NCI-H1417 treated with DMSO at 0.1 percent for 48 hours (cell line): Measurements from ENCODE around the gene LRRC8D.

Experiments
- DNase-seq: peaks from one replicate; lab custom pipeline; 2025; lab: John Stamatoyannopoulos, UW

Gene LRRC8D

DNA sequence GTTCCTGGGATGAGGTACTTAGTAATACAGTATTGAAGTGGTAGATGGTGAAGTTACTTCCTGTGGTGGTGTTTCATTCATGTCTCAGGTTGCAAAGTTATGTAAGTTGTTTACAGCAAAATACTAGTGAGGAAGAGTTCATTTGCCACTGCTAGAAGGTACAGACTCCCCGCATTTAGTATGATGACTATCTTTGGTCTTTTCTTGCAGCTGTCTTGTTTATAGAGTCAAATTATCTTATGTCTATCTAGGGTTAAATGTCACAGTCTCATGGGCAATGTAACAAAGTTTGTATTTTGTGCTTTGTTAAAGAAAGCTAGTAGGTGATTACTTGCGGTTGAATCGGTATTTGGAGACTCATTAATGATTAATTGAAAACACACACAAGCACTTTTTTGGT lies 50.2 kb downstream of the LRRC8D start:
- no peak for DNase-seq

DNA sequence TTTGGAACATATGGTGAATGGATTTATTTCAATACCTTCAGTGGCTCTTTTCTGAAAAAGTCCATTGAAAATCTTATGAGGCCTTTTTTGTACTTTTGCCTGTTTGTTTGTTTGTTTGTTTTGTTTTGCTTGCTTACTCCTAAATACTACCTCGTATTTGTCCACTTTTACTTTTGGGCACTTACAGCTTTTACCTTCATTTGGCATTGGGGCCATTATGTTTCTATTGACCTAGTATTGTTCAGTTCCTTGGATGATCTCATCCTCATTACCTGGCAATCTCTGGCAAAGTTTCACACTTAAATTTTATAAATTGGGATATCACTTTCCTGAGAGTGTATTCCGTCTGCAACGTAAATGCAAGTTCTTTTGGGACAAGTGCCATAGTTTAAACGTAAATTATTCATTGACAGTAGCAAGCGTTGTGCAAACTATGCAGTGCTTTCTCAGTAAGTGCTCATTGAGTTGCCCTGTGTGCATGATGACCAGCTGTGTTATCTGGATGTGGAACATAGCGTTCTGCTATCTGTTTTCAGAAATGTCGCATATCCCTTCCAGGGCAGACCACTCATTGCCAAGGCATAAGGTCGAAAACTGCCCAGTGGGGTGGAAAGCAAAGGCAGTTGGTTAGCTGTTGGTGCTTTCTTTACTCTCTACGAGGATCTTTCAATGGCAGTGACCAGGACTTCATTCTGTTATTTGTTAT lies 51.1 kb downstream of the LRRC8D start:
- DNase-seq: no peak

DNA sequence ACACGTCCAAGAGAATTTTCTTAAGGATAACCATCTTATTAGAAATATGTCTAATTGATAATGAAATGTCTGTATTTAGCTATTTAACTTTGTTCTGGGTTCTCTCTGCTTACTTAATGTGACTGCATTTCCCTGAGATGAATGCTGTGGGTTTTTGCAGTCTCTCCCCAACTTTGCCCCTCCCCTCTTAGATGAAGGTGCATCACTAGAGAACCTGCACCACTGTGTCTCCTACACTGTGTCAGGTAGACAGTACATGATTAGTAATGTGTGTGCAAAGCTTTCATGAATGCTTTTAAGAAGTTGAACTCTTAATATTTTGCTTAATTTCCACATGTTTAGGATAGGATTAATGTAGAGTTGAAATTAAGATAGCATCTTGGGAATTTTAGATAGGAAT lies 51.7 kb downstream of the LRRC8D start:
- DNase-seq: no peak

DNA sequence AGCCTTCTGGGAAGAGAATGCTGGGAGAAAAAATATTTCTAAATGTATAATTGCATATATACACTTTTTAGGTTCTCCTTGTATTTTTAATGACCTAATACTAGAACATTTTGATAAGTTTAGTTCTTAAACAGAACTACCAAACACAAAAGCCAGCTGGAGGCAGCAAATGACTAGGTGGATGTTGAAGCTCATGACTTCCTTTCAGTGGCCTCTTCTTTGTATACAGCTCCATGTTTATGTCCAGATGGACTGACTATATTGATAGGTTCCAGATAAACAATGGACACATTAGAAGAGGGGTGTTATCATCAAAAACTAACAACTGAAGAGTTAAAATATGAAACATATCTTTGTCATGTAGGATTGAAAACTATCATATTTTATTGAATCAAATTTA lies 52.5 kb downstream of the LRRC8D start:
- DNase-seq: no peak

DNA sequence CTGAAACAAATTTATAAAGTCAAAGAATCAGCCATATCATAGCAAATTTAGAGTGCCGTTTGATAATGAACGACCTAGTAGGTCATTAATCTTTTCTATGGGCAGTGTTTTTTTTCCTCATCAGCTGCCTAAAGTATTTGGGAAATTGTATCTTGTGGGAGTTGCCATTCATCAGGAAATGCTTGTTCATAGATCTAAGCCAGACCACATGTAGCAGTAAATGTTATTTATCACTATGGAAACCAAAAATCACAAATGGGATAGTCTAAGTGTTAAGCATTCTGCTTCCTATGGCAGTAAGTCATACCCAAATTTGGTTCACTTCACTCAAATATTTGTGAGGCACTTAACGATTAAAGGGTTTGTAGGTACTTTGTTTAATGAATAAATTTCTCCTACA lies 52.9 kb downstream of the LRRC8D start:
- DNase-seq: no peak

DNA sequence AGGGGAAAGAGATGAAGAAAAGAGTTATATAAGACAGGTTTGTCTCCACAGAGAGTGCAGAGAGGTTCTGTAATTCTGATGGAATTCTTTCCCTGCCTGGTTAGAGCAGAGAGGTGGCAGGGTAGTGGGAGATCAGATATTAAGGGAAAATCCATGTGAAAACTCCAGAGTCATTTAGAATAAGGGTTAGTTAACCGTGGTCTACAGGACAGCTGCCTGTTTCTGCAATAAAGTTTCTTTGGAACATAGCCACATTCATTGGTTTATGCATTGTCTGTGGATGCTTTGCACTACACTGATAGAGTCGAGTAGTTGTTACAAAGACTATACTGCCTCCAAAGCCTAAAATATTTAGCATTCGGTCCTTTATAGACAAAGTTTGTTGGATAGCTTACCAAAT lies 55.6 kb downstream of the LRRC8D start:
- DNase-seq: no peak

DNA sequence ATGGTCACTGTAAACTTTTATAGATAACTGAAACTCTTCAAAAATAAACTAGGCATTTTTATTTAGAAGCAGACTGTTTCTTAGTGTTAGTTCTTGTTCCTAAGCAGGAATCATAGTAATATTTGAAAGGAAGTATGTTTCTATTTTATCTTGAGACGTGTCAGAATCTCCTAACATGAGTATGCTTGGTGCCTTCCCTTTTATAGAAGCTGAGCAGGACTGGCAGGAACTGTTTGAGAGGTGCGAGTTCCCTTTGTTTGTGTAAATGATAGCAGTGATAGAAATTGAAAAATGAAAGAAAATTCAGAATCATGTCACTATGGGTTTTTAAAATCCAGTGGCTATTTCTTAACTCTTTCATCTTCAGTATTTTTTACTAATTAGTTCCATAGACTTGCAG lies 56.9 kb downstream of the LRRC8D start:
- DNase-seq: no peak

DNA sequence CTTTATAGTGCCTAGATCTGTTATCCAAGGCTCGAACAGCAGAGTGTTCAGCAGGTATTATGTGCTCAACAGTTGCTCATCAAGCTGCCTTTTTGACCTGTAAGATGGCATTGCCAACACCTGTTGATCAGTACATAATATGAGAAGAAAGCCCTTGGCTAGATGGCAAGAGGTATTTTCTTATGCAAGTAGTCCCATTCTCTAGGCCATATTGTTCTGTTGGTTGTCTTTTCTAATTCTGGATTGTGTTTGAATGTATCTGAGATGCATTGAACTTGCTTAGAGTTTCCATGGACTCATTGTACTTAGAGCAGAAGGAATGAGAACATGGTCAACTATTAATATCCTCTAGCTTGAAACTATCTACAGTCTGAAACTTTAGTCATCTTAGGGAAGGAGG lies 57.4 kb downstream of the LRRC8D start:
- DNase-seq: no peak

DNA sequence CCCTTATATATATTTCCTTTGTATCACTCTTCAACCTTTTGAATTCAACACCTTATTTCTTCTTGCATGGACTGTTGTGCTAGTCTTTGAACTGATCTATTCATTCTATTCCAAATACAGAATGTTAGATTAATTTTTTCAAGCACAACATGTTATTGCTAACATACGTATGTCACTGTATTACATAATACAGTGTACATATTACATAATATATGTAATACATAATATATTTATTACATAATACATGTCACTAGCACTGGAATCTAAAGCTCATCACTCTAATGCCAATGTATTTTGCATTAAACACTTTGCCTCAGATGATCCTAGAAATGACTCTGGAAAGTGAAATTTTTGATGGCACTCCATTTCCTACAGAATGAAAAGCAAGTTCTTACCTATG lies 59.8 kb downstream of the LRRC8D start:
- no peak for DNase-seq

DNA sequence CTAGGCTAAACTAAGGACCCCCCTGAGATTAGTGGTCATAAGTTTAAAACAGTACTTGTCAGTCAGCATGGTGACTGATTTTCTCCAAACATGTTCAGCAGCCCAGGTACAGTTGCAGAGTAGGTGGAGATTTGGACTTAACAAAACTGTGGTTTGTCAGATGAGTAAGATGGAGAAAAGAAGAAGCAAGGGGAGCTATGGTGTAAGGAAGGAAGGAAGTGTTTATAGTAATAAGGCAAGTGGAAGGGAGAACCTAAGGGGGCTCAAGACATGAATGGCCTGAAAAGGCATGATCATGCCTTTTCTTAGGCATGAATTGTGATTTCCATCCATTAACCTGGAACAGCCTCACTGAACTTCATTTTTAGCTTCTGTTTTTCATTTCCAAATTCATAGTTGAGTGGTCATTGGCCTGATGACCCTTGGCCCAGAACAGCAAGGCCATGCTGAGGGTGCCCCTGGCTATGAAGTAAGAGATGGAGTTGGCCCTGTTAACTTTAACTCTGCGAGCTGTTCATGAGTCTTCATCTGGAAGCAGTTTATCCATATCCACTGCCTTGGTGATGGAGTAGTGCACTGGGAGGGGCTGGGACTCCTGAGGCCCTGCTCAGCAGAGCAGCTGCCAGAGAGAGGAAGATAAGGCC lies 60.7 kb downstream of the LRRC8D start:
- no peak for DNase-seq

DNA sequence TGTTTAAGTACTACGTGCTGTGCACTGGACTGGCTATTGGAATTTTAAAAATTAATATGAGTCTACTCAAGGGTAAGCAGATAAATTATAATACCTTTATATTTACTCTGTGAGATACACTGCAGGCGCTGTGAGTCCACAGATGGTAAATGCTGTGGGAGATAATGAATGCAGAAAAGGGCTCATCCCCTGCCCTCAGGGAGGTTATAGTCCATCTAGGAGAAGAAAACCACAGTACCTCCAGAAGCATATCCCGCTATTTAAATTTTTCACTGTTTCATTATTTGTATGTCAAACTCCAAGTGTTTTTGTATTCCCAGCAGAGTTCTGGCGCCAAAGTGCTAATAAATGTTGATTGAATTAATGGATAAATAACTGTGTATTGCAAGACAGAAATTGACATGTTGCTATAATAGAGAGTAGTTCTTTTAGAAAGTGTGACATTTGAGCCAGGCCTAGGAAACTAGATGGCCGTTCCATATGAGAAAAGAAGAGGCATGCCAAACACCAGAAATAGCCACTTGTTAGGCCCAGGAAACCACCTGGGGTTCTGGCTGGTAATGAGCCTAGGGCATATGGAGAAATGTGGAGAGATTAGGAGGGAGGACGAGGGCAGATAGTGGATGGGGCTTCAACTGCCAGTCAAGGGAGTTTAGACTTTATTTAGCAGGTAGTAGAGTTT lies 61.7 kb downstream of the LRRC8D start:
- DNase-seq: no peak

DNA sequence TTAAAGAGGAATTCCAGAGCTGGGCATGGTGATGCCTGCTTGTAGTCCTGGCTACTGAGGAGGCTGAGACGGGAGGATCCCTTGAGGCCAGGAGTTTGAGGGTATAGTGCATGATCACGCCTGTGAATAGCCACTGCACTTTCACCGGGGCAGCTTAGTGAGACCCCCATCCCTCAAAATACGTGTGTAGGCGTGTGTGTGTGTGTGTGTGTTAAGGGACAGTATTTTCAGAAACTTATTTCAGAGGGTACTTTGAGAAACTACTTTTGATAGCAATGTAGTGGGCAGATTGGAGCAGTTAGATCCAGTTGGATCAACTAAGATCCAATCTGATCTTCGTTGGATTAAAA lies 62.2 kb downstream of the LRRC8D start:
- no peak for DNase-seq

DNA sequence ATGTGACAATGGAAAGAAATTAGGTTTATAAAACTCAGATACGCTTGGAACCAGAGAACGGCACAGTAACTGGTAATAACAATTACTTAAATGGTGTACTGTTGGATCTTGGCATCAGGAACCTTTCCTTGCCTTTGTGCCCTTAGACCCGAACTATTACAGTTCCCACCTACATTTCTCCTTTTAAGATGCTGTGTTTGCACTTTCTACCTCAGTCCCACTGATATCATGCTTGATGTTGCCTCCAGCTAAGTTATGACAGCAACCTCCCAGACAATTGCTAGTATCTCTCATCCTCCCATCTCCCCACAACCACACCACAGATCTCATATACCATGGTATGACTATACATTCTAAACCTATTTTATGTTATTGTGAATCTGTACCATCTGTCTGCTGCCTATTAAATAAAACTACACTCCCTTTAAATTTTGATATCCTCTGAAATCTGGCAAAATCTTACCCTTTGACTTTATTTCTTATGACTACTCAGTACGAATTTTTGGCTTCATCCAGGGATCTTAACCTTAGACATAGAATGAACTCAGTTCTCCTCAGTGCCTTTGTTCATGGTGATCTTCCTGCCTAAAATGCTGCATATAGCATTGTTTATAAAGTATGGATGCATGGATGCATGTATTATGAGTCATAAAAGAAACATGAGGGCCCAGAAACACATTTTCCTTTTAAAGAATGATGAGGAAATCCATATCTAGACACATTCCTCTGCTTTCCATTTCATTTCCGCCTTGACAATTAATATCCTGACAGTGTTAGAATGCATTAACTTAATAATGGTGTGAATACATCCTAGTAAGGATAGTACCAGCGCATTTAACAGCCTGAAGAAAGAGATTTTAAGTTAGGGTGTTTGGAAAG lies 64.1 kb downstream of the LRRC8D start:
- no peak for DNase-seq

DNA sequence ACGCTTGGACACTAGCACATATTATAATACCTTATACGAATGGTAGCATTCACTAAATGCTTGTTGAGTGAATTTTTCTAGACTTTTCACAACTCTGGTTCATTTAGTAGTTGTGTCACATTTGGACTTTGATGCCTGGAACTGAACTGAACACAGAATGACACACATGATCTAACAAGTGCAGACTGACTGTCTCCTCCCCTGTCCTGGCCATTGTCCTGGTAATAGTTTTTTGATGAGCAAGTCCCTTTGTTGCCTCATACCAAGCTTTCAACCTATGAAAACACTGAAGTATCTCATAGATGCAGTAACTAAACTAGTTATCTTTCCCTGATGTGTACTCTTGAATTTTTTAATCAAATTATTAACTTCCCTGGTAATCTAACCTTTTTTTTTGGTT lies 66.4 kb downstream of the LRRC8D start:
- no peak for DNase-seq

DNA sequence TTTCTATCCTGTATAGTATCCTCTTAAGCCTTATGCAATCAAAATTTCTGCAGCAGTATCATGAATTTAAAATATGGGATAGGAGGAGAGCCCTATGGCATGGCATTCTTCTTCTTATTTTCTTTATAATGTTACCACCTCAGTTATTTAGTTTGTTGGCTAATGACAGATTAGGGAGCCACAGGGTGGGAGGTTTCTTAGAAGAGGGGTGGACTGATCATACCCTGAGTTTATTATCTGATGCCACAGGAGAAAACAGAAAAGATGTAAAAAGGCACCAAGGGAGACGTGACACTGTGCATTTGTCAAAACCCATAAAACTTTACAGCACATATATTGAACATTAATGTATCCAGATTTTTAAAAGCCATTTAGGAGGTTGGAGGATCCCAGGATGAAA lies 66.9 kb downstream of the LRRC8D start:
- no peak for DNase-seq

DNA sequence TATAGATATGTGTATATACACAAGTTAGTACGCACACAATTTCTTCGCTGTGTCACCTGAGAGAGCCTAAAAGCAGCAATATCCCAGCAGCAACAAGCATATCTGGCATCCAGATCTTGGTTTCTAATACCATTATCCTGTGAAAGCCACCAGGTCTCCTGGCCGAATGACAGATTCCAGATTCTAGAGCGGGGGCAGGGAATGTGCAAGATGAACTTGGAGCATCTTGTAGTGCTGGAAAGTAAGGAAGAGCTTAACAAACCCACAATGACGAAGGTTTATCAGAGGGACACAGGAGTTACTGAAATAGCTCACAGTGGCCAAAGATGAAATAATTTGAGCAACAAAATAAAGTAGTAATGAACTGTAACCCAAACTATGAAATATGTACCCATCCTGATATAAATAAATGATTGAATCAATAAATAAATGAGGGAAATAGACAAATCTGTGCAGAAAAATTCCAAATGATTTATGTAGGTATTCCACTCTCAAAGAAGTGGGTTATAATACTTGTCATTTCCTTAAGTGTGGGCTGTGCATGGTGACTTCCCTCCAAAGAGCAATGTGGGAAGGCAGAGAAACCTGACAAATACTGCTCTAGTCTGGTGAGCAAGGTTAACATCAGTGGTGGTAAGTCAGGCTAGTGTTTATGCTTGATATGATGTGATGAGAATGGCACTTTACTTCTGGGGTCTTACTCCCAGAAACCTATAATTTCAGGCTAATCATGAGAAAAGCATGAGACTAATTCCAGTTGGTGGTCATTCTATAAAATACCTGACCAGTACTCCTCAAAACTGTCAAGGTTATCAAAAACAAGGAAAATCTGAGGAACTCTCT lies 67.9 kb downstream of the LRRC8D start:
- DNase-seq: no peak

DNA sequence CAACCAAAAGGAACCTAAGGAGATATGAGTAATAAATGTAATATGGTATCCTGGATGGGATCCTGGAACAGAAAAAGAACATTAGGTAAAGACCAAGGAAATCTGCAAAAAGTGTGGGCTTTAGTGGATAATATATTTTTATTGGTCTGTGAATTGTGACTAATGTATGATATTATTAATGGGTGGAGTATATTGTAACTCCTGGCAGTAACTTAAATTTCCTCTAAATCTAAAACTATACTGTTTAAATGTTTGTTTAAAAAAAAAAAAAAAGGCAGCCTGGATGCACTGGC lies 68.4 kb downstream of the LRRC8D start:
- DNase-seq: no peak

DNA sequence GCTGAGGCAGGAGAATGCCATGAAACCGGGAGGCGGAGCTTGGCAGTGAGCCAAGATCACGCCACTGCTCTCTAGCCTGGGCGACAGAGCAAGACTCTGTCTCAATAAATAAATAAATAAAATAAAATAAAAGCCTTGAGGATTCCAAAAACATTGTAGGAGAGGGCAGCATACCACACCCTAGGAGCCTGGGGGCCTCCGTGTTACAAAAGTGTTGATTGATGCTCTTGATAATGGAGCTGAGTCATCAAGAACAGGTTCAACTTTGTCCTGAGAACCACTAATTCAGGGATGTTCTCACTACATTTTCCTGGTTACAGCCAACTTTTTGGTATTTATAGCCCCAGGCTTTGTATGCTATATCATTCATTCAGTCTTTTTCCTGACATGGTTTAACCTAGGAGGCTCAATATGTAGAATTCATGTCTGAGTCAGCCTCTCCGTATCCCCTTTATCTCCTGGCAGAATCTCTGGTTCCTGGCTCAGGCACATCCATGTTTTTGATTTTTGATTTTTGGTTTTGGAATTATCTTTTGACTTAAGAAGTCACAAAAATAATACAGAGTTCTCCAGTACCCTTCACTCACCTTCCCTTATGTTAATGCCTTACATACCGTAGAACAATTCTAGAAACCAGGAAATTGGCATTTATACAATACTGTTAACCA lies 69.4 kb downstream of the LRRC8D start:
- no peak for DNase-seq

DNA sequence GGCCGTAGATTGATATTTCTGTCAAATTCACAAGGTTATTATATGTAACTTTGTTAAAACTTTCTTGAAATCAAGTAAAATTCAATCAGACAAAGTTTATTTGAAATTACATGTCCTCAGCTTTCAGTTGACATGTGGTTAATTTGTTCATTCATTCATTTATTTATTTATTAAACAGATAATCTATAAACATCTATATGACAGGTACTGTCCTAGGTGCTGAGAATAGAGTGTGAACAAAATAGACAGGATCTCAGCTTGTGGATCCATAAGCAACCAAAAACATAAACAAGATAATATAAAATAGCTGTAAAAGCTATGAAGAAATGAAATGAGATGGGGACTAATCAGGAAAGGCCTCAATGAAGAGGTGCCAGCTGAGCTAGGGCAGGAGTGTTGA lies 72.0 kb downstream of the LRRC8D start:
- no peak for DNase-seq

DNA sequence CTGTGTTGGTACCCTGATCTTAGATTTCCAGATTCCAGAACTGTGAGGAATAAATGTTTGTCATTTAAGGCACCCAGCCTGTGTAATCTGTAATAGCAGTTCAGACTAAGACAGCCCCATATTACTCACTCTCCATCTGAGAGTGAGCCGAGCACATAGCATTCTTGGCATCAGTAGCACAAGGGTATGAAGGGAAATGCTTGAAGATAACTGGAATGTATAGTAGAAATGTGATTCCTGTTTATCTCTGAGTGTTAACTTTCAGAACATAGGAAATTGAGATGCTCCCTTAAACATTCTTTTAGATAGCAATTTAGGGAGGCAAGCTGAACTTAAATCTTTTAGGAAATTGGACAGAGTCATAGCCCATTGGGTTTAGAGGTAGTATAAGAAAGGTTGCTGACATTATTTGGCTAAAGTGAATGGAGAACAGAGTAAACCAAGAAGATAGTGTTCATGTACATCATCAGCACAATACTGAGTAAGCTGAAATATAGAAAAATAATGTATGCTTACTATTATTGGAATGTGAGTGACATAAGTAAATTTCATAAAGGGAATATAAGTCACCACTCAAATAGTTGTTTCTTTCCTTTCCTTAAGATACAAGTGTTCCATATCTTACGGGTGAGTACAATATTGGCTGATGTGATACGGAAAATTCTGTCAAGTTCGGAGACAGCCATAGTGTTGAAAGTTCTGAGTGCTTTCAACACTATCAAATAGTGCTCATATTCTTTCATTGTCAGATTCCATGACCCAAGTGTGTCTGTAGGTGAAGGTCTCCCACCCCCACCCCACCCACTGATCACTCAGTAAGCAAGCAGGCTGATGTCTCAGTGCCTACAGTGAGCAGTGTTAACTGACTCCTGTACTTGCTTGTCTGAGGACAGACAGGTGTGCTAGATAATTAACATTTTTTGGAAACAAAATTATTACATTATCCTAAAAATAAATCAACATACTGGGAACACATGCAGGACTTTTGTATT lies 73.7 kb downstream of the LRRC8D start:
- no peak for DNase-seq
